GM18858 (cell line): ENCODE measurements around the gene SHROOM3.

Experiments used
- ATAC-seq: cut with Tn5 transposase; IDR thresholded peaks from one replicate; pipeline ENCODE4 v1.9.1; 2021; ENCODE audit not compliant: unreplicated experiment

Gene SHROOM3

DNA sequence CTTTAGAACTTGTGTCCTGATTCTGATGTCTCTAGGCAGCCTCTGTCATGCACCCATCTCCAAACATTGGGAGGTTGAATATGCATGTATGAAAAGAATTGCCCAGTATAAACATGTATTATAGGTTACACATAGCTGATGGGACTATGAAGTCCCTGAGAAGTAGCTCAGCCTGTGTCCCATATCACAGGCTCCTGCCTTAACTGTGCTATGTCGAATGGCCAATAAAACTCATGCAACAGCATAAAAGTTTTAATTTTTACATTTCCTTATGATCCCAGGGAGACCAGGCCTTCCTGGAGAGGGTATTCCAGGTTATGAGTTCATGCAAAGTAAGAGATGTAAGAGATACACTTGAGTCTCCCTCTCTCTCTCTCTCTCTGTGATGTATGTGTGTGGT, 217.4 kb downstream of the SHROOM3 start:
- no peak for ATAC-seq

DNA sequence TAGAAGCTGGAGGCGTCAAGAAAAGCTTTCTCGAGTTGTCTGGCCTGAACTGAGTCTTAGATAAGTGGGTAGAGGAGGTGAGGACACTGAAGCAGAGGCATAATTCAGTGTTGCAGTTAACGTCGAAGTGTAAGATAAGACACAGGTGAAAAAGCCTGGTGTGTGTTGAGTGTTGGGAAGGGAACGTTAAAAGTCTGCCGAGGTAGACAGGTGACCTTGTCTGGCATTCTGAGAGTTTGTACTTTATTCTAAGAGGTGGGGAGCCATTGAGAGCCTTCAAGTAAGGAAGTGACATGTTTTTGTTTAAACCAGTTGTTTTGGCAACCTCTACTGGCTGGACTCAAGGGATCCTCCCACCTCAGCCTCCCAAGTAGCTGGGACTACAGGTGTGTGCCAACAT, 219.1 kb downstream of the SHROOM3 start:
- ATAC-seq: no peak

DNA sequence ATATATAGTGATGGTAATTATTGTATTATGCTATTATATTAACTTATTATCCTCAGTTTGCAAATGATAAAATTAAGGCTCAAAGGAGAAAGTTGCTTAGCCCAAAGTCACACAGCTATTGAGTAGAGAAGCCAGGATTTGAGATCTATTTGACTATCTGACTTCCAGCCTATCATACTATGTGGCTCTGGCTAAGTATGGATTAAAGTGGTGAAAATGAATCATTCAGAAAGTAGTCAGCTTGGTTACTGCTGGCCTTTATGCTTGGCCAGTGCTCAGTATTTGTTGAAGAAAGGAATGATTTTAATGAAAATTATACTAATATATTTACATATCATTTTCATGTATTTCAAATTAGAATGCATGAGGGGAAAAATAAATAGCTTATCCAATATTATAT, 219.8 kb downstream of the SHROOM3 start:
- ATAC-seq: no peak

DNA sequence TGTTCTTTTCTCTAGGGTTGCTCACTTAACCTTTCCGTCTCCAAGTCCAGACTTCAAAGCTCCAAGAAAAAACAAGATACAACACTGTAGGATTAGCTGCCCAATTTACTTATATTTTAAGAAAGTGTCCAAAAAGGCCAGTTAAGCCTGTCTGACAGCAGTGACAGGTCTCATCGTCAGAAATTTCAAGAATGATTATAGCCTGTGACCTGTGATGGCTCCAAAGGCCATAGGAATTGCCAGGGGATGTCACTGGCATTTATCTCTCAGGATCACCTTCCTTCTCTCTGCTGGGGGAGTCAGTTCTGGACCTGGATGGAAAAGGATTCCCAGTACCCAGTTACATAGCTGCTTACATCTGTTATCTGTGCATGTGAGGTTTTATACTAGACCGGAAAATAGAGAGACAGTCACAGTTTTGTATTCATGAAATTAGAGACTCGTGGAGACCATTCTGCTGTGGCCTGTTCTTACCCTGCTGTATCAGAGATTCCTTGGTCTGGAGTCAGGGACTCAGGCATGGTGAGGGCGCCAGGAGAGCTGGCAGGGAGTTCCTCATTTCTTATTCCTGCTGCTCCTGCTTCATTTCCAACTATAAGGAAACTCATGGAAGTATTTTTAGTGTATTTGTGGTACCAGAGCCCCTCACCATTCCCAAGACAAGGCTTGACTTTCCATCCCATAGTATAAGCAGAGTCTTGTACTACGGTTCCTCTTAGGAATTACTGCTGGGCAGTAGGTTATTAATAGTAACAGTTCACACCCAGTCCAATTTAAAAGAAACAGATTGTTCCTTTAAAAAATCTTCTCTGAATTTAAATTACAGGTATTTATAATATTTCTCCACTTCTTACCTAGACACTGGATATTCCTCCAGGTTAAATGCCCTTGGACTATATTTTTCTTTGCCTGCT, 220.8 kb downstream of the SHROOM3 start:
- no peak for ATAC-seq

DNA sequence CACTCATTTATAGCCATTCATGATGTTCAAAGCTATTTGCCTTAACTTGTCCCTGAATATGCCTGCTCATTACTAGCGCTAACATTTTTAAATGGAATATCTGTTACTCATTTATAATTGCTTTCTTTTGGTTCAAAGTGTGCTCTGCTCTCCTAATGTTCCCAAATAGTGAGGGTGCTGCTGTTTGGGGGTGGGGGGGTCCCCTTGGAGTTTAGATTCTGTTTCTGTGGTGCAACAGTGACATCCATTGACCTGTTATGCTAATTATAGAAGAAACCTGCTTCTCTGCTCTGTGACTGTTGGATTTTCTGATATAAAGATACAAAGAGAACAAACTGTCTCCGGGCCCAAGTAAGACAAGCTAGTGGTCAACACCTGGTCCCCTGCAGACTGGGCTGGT, 222.4 kb downstream of the SHROOM3 start:
- no peak for ATAC-seq

DNA sequence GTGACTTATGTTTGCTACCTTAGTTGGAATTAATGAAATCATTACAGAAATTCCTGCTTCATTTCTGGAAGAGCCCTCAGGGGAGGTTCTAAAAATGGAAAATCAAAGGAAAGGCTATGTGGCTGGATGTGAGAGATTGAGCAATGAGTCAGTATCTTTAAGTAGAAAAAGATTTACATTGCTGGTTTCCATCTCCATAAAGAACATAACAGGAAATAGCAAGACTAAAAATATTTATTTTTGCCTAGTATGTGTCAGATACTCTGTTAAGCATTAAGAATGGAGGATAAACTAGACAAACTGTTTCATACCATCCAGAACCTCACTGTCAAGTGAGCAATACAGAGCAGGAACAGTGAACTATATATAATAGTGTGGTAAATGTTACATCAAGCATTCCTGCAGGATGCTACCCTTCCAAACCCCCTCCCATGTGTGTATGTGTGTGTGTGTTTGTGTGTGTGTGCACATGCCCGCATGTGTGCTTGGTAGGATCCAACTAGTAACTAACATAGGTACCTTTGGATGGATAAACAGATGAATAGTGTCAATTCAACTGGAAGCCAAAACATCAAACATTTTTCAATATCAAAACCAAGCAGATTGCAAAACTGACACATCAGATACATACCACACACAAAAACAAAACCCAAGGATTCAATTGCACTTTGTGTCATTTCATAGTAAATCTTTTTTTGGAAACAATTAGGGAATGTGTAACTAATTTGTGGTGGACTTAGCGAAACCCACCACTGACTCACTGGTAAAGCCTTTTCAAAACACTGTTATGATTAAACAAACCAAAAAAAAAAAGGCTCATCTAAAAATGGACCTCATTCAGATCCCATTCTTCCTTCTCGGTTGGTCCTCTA, 223.4 kb downstream of the SHROOM3 start:
- no peak for ATAC-seq

GRCh38 chr4:76659103-76659490, 224.1 kb downstream of the SHROOM3 start:
- ATAC-seq: no peak

GRCh38 chr4:76663824-76664223, 228.8 kb downstream of the SHROOM3 start:
- ATAC-seq: no peak

DNA sequence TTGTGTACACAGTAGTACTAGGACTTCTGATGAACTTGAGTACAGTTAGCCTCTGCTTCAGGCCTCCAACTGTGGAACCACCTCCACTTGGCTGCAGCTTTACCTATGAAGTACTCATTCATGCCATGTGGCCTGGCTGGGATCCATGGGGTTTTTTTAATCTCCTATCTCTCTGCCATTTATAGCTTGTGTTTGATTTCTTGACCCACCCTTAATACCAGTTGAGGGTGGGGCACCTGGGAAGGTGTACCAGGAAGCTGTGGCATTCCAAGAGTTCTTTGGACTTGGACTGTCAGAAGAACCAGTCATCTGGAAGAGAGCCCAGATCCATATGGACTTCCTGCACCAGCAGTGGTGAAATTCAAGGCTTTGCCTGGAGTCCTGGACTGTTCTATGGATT, 230.1 kb downstream of the SHROOM3 start:
- no peak for ATAC-seq

DNA sequence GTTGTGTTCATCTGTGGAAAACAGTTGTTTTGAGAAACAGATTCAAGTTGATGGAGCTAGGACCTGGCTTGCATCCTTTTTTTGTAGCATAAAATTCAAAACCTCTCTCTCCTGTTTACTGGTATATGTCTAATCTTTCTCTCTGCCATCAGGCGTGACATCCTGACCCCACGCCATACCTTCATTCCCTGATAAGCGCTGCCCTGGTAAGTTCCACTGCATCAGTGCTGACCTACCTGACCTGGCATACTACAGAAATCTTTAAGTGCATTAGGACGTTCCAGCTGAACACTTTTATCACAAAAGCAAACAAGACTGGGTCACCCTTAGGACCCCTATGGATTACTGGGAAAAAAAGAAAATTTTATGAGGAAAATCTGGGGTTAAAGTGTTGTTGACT, 230.7 kb downstream of the SHROOM3 start:
- ATAC-seq: no peak

DNA sequence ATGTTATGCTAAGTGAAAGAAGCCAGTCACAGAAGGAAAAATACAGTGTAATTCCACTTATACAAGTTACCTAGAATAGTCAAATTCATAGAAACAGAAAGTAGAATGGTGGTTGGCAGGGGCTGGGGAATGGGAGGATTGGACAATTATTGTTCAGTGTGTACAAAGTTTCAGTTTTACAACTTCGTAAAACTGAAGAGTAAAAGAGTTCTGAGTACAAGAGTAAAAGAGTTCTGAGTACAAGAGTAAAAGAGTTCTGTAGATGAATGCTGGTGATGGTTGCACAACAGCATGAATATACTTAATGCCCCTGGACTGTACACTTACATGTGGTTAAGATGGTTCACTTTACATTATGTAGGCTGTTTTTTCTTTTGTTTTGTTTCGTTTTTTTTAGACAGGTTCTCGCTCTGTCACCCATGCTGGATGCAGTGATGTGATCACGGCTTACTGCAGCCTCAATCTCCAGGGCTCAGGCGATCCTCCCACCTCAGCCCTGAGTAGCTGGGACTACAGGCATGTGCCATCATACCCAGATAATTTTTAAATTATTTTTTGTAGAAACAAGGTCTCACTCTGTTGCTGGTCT, 232.0 kb downstream of the SHROOM3 start:
- ATAC-seq: no peak

GRCh38 chr4:76670631-76671030, 235.6 kb downstream of the SHROOM3 start:
- no peak for ATAC-seq

DNA sequence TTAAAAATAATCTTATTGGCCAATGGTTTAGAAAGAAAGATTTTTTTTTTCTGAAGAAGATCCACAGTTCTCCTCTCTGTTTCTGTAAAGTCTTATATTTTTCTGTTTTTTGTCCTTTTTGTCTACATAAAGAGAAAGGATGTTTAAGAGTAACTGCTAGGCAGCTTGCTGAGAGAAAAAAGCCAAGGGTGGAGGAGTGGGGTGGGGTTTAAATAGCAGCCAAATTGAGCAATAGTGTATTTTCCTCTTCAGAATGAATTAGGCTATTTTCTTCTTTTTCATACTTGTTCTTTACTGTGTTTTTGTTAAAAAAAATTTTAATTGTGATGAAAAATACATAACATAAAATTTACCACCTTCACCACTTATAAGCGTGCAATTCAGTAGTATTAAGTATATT, 238.3 kb downstream of the SHROOM3 start:
- ATAC-seq: no peak

GRCh38 chr4:76674983-76675382, 240.0 kb downstream of the SHROOM3 start:
- no peak for ATAC-seq

GRCh38 chr4:76677571-76678326, 242.7 kb downstream of the SHROOM3 start:
- ATAC-seq: no peak

GRCh38 chr4:76679691-76680090, 244.7 kb downstream of the SHROOM3 start:
- no peak for ATAC-seq

GRCh38 chr4:76680952-76681351, 245.9 kb downstream of the SHROOM3 start:
- ATAC-seq: no peak

GRCh38 chr4:76681996-76682395, 247.0 kb downstream of the SHROOM3 start:
- no peak for ATAC-seq

DNA sequence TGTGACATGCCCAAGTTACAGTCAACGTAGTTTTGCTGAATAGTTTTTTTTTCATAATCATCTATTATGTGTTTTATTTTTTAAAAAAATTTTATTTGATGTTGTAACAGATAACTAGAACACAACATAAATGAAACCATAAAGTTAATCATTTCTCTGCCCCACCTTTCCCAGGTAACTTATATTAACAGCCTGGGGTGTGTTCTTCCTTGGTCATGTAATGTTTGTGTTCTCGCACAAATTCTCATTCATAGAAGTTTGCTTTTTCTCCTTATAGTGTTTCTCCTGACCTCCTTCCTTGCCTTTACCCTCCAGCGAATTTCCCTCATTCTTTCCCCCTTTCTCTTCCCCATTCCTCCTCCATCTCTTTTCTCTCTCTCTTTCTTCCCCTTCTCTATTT, 248.1 kb downstream of the SHROOM3 start:
- no peak for ATAC-seq

GRCh38 chr4:76687746-76688448, 252.9 kb downstream of the SHROOM3 start:
- ATAC-seq: no peak
